Esophagus muscularis mucosa (tissue), 4 donors: ENCODE data around the gene PAFAH1B2.

Experiments used
- EP300 ChIP-seq: sonication (generic); formaldehyde crosslinking; IDR thresholded peaks from one replicate; pipeline ENCODE4 v1.6.1; 2017; ENCODE audit warnings: antibody characterized with exemption
- POLR2A ChIP-seq: fragments of 450-650 bp; IDR thresholded peaks from one replicate; pipeline ENCODE4 v1.6.1; 2017; ENCODE audit warnings: antibody characterized with exemption, moderate library complexity, mild to moderate bottlenecking, low read depth
- TF ChIP-seq, protein P1 (sequence below), 3 experiments: fragments of 200-600 bp in 2 of 3; fragments of 450-650 bp in 1 of 3; sonication (generic) in 2 of 3; IDR thresholded peaks; one replicate each; pipeline ENCODE4 v1.5.1; 2017 to 2019; ENCODE audit warnings: antibody characterized with exemption in 3 of 3, mild to moderate bottlenecking in 2 of 3, moderate library complexity in 1 of 3

DNA sequence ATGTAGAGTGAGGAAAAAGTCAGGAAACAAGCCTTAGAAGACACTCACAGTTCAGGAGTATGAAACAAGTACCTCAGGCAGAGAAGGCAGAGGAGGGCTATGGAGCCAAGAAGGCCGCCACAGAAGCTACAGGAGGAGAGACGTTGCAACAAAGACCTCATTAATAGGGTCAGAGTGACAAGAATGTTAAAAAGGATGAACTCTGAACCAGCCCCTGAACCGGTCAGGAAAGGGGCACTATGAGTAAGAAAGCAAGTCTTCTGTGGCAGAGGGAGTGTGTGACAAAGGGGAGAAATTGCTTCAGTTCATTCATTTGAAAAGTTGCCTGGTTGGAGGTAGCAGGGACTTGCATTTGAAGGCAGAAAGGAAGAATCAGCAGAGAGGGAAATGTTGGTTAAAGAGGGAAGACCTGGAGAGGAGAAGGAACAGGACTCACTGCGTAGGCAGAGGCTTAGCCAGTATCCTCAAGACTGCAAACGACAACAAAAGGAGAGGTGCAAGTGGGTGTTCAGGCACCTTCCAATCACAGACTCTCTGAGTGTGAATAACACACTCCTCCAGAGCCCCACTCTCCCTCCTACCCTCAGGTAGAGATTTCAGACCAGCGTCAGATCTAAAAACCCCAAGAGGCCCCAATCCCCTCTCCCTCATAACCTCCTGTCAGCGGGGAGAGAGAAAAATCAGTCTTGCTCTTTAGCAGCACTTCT, 70.5 kb downstream of the PAFAH1B2 start:
- TF ChIP-seq POLR2A (no peak), EP300 (no peak)
- TF ChIP-seq, protein P1, sequence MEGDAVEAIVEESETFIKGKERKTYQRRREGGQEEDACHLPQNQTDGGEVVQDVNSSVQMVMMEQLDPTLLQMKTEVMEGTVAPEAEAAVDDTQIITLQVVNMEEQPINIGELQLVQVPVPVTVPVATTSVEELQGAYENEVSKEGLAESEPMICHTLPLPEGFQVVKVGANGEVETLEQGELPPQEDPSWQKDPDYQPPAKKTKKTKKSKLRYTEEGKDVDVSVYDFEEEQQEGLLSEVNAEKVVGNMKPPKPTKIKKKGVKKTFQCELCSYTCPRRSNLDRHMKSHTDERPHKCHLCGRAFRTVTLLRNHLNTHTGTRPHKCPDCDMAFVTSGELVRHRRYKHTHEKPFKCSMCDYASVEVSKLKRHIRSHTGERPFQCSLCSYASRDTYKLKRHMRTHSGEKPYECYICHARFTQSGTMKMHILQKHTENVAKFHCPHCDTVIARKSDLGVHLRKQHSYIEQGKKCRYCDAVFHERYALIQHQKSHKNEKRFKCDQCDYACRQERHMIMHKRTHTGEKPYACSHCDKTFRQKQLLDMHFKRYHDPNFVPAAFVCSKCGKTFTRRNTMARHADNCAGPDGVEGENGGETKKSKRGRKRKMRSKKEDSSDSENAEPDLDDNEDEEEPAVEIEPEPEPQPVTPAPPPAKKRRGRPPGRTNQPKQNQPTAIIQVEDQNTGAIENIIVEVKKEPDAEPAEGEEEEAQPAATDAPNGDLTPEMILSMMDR (IDR thresholded peaks at IDR 0.05): no peak
